IMR-90 (cell line): ENCODE results near the gene COA6.

Experiments used
- RAD21 ChIP-seq: IDR thresholded peaks from 2 replicates; pipeline ENCODE4 v1.6.1; 2012; ENCODE audit warnings: low read length, improper control_type of control experiment
- RCOR1 ChIP-seq: IDR thresholded peaks from 2 replicates; pipeline ENCODE4 v1.6.1; 2012; ENCODE audit warnings: mild to moderate bottlenecking, low read length, improper control_type of control experiment; ENCODE audit not compliant: insufficient replicate concordance

DNA sequence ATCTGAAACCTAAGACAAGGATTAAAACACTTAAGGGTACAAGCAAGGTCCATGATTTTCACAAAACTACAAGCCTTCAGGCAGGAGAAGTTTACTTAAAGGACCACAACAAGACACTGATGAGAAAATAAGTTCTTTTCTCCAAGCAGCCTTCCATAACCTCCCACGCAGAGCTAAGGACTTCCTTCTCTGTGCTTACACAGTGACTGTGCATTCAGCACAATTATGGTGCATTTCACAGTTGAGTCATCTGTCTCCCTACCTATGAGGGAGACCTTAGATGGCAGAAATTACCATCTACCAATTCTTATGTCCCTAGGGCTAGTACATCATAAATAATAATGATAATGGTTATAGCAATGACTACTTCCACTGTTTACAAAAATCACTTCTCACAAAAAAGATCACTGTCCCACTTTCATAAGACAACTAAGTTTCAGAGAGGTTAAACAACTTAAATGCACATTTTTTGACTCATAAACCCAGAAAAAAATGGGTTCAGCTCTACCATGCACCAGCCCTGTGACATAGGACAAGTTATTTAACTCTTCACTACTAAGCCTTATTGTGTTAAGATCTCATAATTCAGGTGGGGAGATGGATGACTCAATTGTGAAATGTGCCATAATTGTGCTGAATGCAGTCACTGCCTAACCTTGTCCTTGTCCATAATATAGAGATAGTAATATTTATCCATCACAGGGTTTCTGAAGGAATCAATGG, 60.5 kb downstream of the COA6 start:
- TF ChIP-seq RCOR1 (no peak), RAD21 (no peak)
